NT2/D1 (cell line): Measurements from ENCODE around the gene SNAPC3.
"Not testable (repeated sequence)": the region's sequence is repeated elsewhere in the genome, so short reads cannot be mapped to it uniquely, and the experiment has no call there.

ENCODE experiments used
- YY1 ChIP-seq: IDR thresholded peaks from 2 replicates; pipeline ENCODE4 v1.6.1; 2011; ENCODE audit not compliant: insufficient read length, insufficient read depth
- ZNF274 ChIP-seq: IDR thresholded peaks from 2 replicates; pipeline ENCODE4 v1.6.1; 2011; ENCODE audit warnings: mild to moderate bottlenecking, low read depth, low read length

DNA sequence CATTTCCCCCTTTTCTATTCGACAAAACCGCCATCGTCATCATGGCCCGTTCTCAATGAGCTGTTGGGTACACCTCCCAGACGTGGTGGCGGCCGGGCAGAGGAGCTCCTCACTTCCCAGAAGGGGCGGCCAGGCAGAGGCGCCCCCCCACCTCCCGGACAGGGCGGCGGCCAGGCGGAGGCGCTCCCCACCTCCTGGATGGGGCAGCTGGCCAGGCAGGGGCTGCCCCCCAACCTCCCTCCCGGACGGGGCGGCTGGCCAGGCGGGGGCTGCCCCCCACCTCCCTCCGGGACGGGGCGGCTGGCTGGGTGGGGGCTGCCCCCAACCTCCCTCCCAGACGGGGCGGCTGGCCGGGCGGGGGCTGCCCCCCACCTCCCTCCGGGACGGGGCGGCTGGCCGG is 19.2 kb downstream of the SNAPC3 start:
- not testable (repeated sequence) for TF ChIP-seq ZNF274, YY1
